ENCODE results near the gene ACADVL.
A peak's percentile ranks its signal among the peaks of the same experiment; 100 is the strongest.

DNA sequence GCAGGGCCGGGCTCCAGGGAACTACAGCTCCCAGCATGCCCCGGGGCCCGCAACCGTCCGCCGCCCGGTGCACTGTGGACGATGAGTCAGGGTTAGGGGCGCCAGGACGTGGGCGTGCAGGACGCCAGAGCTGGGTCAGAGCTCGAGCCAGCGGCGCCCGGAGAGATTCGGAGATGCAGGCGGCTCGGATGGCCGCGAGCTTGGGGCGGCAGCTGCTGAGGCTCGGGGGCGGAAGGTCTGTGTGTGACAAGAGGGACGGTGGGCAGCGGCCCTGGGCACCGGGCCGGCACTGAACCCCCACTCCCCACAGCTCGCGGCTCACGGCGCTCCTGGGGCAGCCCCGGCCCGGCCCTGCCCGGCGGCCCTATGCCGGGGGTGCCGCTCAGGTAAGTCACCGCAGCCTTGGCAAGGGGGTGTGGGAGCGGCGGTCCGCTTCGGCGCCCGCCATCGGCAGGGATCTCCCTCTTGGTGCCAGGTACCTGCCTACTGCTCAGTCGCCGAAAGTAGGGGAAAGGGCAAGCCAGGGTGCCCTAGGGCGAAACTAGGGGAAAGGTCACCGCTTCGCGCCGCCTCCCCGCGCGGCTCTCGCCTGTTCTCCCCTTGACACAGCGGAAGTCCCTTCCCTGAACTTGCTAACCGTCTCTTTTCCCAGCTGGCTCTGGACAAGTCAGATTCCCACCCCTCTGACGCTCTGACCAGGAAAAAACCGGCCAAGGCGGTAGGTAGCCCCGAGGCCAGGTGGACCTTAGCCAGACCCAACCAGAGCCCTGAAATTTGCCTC, at the start of gene ACADVL, which contains the start of gene DLG4:
- TF ChIP-seq, protein P1, sequence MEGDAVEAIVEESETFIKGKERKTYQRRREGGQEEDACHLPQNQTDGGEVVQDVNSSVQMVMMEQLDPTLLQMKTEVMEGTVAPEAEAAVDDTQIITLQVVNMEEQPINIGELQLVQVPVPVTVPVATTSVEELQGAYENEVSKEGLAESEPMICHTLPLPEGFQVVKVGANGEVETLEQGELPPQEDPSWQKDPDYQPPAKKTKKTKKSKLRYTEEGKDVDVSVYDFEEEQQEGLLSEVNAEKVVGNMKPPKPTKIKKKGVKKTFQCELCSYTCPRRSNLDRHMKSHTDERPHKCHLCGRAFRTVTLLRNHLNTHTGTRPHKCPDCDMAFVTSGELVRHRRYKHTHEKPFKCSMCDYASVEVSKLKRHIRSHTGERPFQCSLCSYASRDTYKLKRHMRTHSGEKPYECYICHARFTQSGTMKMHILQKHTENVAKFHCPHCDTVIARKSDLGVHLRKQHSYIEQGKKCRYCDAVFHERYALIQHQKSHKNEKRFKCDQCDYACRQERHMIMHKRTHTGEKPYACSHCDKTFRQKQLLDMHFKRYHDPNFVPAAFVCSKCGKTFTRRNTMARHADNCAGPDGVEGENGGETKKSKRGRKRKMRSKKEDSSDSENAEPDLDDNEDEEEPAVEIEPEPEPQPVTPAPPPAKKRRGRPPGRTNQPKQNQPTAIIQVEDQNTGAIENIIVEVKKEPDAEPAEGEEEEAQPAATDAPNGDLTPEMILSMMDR (IDR thresholded peaks at IDR 0.05): peak in 2 of 6 experiments; percentile 10 to 15
- peak in 3 of 4 donors; percentile 68 to 93 (median 71) for TF ChIP-seq POLR2A (IDR thresholded peaks at IDR 0.05)

Data from esophagus squamous epithelium (tissue), 4 donors.